SK-N-SH treated with all-trans-retinoic acid at 6 μM for 48 hours (cell line): Measurements from ENCODE around the gene USP5.

Experiments used
- ATAC-seq: fragments of 200-7000 bp; cut with Tn5 transposase; 3 replicates; pipeline ENCODE4 v1.9.1; 2020; ENCODE audit warnings: mild to moderate bottlenecking, moderate library complexity
- BACH2 ChIP-seq: fragments of 250-450 bp; sonication (Bioruptor Pico); IDR thresholded peaks from 2 replicates; pipeline ENCODE4 v1.9.0; 2021; ENCODE audit warnings: mild to moderate bottlenecking, borderline replicate concordance
- CREB5 ChIP-seq: fragments of 250-450 bp; sonication (Bioruptor Pico); IDR thresholded peaks from 2 replicates; pipeline ENCODE4 v1.5.1; 2020; ENCODE audit warnings: low read depth, mild to moderate bottlenecking, moderate library complexity
- CSDC2 ChIP-seq: fragments of 250-450 bp; sonication (Bioruptor Pico); IDR thresholded peaks from 2 replicates; pipeline ENCODE4 v1.5.0; 2020; ENCODE audit warnings: mild to moderate bottlenecking, moderate library complexity
- CSRNP3 ChIP-seq: fragments of 250-450 bp; sonication (Bioruptor Pico); IDR thresholded peaks from 2 replicates; pipeline ENCODE4 v1.5.1; 2021; ENCODE audit warnings: mild to moderate bottlenecking, moderate library complexity
- GLIS3 ChIP-seq: fragments of 250-450 bp; sonication (Bioruptor Pico); IDR thresholded peaks from 2 replicates; pipeline ENCODE4 v1.5.0; 2020; ENCODE audit warnings: mild to moderate bottlenecking, moderate library complexity
- PATZ1 ChIP-seq: fragments of 250-450 bp; sonication (Bioruptor Pico); IDR thresholded peaks from 2 replicates; pipeline ENCODE4 v1.8.0; 2020; ENCODE audit warnings: mild to moderate bottlenecking, moderate library complexity, borderline replicate concordance
- PPARA ChIP-seq: fragments of 250-450 bp; sonication (Bioruptor Pico); IDR thresholded peaks from 2 replicates; pipeline ENCODE4 v1.5.0; 2020; ENCODE audit warnings: mild to moderate bottlenecking, borderline replicate concordance
- RARB ChIP-seq: fragments of 250-450 bp; sonication (Bioruptor Pico); IDR thresholded peaks from 2 replicates; pipeline ENCODE4 v1.8.0; 2021; ENCODE audit warnings: mild to moderate bottlenecking, moderate library complexity
- SNAI2 ChIP-seq: fragments of 250-450 bp; sonication (Bioruptor Pico); IDR thresholded peaks from 2 replicates; pipeline ENCODE4 v1.5.0; 2020; ENCODE audit warnings: mild to moderate bottlenecking, moderate library complexity
- TOX ChIP-seq: fragments of 250-450 bp; sonication (Bioruptor Pico); IDR thresholded peaks from 2 replicates; pipeline ENCODE4 v1.8.0; 2021; ENCODE audit warnings: mild to moderate bottlenecking, moderate library complexity, borderline replicate concordance
- TSHZ2 ChIP-seq: fragments of 250-450 bp; sonication (Bioruptor Pico); IDR thresholded peaks from 2 replicates; pipeline ENCODE4 v1.5.0; 2020; ENCODE audit warnings: mild to moderate bottlenecking, moderate library complexity
- ZFP3 ChIP-seq: fragments of 250-450 bp; sonication (Bioruptor Pico); IDR thresholded peaks from 2 replicates; pipeline ENCODE4 v1.5.0; 2020; ENCODE audit warnings: mild to moderate bottlenecking, moderate library complexity
- ZNF565 ChIP-seq: fragments of 450-650 bp; formaldehyde crosslinking; conservative IDR thresholded peaks from 2 replicates; pipeline ENCODE4 v1.5.0; 2020; ENCODE audit warnings: low read depth, mild to moderate bottlenecking, moderate library complexity
- ZNF8 ChIP-seq: fragments of 450-650 bp; formaldehyde crosslinking; IDR thresholded peaks from 2 replicates; pipeline ENCODE4 v1.5.0; 2020; ENCODE audit warnings: mild to moderate bottlenecking, moderate library complexity

The USP5 gene

GRCh38 chr12:6837370-6838060 is 14.4 kb upstream of the USP5 start:
- no peak for TF ChIP-seq TSHZ2 (CRISPR knock-in tag)
- TF ChIP-seq RARB (CRISPR knock-in tag) = no peak
- no peak for TF ChIP-seq BACH2 (CRISPR knock-in tag)
- no peak for TF ChIP-seq CSRNP3 (CRISPR knock-in tag)
- no peak for TF ChIP-seq TOX (CRISPR knock-in tag)
- no peak for TF ChIP-seq PPARA (CRISPR knock-in tag)
- TF ChIP-seq ZNF565 = no peak
- TF ChIP-seq ZNF8 (CRISPR knock-in tag) = no peak
- no peak for TF ChIP-seq ZFP3 (CRISPR knock-in tag)
- TF ChIP-seq PATZ1 (CRISPR knock-in tag) = no peak
- ATAC-seq = no peak

- no peak for TF ChIP-seq CSRNP3 (CRISPR knock-in tag)
- TF ChIP-seq GLIS3 (CRISPR knock-in tag) = no peak
- TF ChIP-seq ZNF565 = no peak
- ATAC-seq = no peak
Measured at GRCh38 chr12:6838854-6839253, 13.1 kb upstream of the USP5 start.

- no peak for ATAC-seq
Measured at GRCh38 chr12:6839482-6840201, 12.3 kb upstream of the USP5 start.

More at GRCh38 chr12:6839482-6840201, 12.3 kb upstream of the USP5 start:
- TF ChIP-seq RARB (CRISPR knock-in tag) = no peak
- TF ChIP-seq CREB5 (CRISPR knock-in tag) = no peak
- TF ChIP-seq CSDC2 = no peak
- no peak for TF ChIP-seq CSRNP3 (CRISPR knock-in tag)
- no peak for TF ChIP-seq SNAI2
